GM21825 (cell line): Measurements from ENCODE around the gene KDM3A.
A peak's percentile ranks its signal among the peaks of the same experiment; 100 is the strongest.

Source experiments
- ATAC-seq: cut with Tn5 transposase; IDR thresholded peaks from one replicate; pipeline ENCODE4 v1.9.1; 2021; ENCODE audit warnings: mild to moderate bottlenecking, moderate library complexity; ENCODE audit not compliant: unreplicated experiment

KDM3A gene

GRCh38 chr2:86440631-86441391, at the start of gene KDM3A:
TSS of gene KDM3A (plus strand) at chr2:86441371. CDS start at chr2:86442048, 677 bp downstream.
- ATAC-seq, result peak; percentile 80

GRCh38 chr2:86392873-86393518, 48.2 kb upstream of the KDM3A start:
- ATAC-seq, result no peak

GRCh38 chr2:86393521-86394491, 47.4 kb upstream of the KDM3A start:
- no peak for ATAC-seq

GRCh38 chr2:86396291-86396785, 44.8 kb upstream of the KDM3A start:
- ATAC-seq, result no peak

GRCh38 chr2:86397986-86398385, 43.2 kb upstream of the KDM3A start:
- ATAC-seq, result no peak

GRCh38 chr2:86398500-86399474, 42.4 kb upstream of the KDM3A start:
- ATAC-seq, result no peak

- no peak for ATAC-seq
These were observed 40.9 kb upstream of the KDM3A start for GRCh38 chr2:86400321-86400720.

GRCh38 chr2:86410581-86410980, 30.6 kb upstream of the KDM3A start:
- no peak for ATAC-seq

GRCh38 chr2:86411396-86411795, 29.8 kb upstream of the KDM3A start:
- no peak for ATAC-seq

- no peak for ATAC-seq
These were observed 29.2 kb upstream of the KDM3A start for GRCh38 chr2:86412007-86412406.

- ATAC-seq, result no peak
These were observed 27.7 kb upstream of the KDM3A start for GRCh38 chr2:86413296-86414094.

GRCh38 chr2:86414996-86415395, 26.2 kb upstream of the KDM3A start:
- no peak for ATAC-seq

- ATAC-seq, result no peak
These were observed 25.0 kb upstream of the KDM3A start for GRCh38 chr2:86416146-86416545.

GRCh38 chr2:86417961-86418360, 23.2 kb upstream of the KDM3A start:
- ATAC-seq, result no peak

GRCh38 chr2:86420913-86421312, 20.3 kb upstream of the KDM3A start:
- ATAC-seq, result no peak

- no peak for ATAC-seq
These were observed 14.9 kb upstream of the KDM3A start for GRCh38 chr2:86426271-86426670.

- ATAC-seq, result no peak
These were observed 11.8 kb upstream of the KDM3A start for GRCh38 chr2:86429335-86429734.

- ATAC-seq, result no peak
These were observed 10.8 kb upstream of the KDM3A start for GRCh38 chr2:86430368-86430767.

- no peak for ATAC-seq
These were observed 8.0 kb upstream of the KDM3A start for GRCh38 chr2:86433137-86433536.
